SU-DHL-6 (cell line): ENCODE data around the gene UBE3B.

Source experiments
- H2AFZ ChIP-seq: fragments of 200-600 bp; sonication (generic); 2 replicates; pipeline ENCODE4 v1.6.1; 2014; ENCODE audit warnings: low read depth, mild to moderate bottlenecking, moderate library complexity, mixed read lengths, antibody characterized with exemption, low read length; ENCODE audit not compliant: severe bottlenecking
- H3F3A ChIP-seq: fragments of 200-600 bp; shearing (Covaris generic); 2 replicates; pipeline ENCODE4 v1.6.0; 2016; ENCODE audit warnings: antibody characterized with exemption, mild to moderate bottlenecking; ENCODE audit not compliant: insufficient read depth
- H3K27ac ChIP-seq: fragments of 200-600 bp; sonication (generic); 2 replicates; pipeline ENCODE4 v1.5.1; 2016; ENCODE audit warnings: low read depth, mild to moderate bottlenecking, low read length, moderate library complexity, mixed read lengths
- H3K27me3 ChIP-seq: fragments of 200-600 bp; sonication (generic), shearing (Covaris generic); 2 replicates; pipeline ENCODE4 v1.6.0; 2014; ENCODE audit warnings: mild to moderate bottlenecking, low read length
- H3K36me3 ChIP-seq: fragments of 200-600 bp; sonication (generic); 2 replicates; pipeline ENCODE4 v1.6.1; 2014; ENCODE audit warnings: mild to moderate bottlenecking, low read length, mixed read lengths
- H3K4me2 ChIP-seq: fragments of 300-600, 200-600 bp; shearing (Covaris generic), sonication (generic); 2 replicates; pipeline ENCODE4 v1.6.0; 2014; ENCODE audit warnings: low read length, low read depth, mild to moderate bottlenecking; ENCODE audit not compliant: poor library complexity, severe bottlenecking
- H3K4me3 ChIP-seq: fragments of 200-600 bp; sonication (generic); 2 replicates; pipeline ENCODE4 v1.5.1; 2014; ENCODE audit warnings: antibody characterized with exemption, low read length, mild to moderate bottlenecking, mixed read lengths; ENCODE audit not compliant: insufficient read depth, poor library complexity, severe bottlenecking
- H3K79me2 ChIP-seq: fragments of 200-600 bp; sonication (generic); 2 replicates; pipeline ENCODE4 v1.6.1; 2014; ENCODE audit warnings: mild to moderate bottlenecking, low read length, moderate library complexity; ENCODE audit not compliant: insufficient read depth
- H3K9ac ChIP-seq: fragments of 200-600 bp; sonication (generic); 2 replicates; pipeline ENCODE4 v1.7.0; 2014; ENCODE audit warnings: mild to moderate bottlenecking, low read length
- H3K9me2 ChIP-seq: fragments of 200-600 bp; sonication (generic); replicated peaks from 2 replicates; pipeline ENCODE4 v1.6.1; 2014; ENCODE audit warnings: low read length; ENCODE audit not compliant: insufficient read depth
- H3K9me3 ChIP-seq: fragments of 200-600 bp; sonication (generic); 2 replicates; pipeline ENCODE4 v1.6.1; 2014; ENCODE audit warnings: low read length, mixed read lengths; ENCODE audit not compliant: insufficient read depth
- H4K20me1 ChIP-seq: fragments of 200-600 bp; sonication (generic); 2 replicates; pipeline ENCODE4 v1.6.1; 2014; ENCODE audit warnings: low read depth, mild to moderate bottlenecking, antibody characterized with exemption, low read length, moderate library complexity, mixed read lengths
- EZH2phosphoT487 ChIP-seq: fragments of 200-600 bp; sonication (generic), shearing (Covaris generic); conservative IDR thresholded peaks from 2 replicates; pipeline ENCODE4 v1.6.1; 2018; ENCODE audit warnings: mild to moderate bottlenecking, antibody characterized with exemption, low read length, moderate library complexity, mixed read lengths
- TF ChIP-seq, protein P1 (sequence below): fragments of 200-600 bp; sonication (generic); IDR thresholded peaks from one replicate; pipeline ENCODE4 v1.5.1; 2017; ENCODE audit warnings: antibody characterized with exemption, mild to moderate bottlenecking, low read length, moderate library complexity; ENCODE audit not compliant: insufficient read depth, poor library complexity, severe bottlenecking

Gene UBE3B

GRCh38 chr12:109443794-109444193, 33.6 kb upstream of the UBE3B start:
- no peaks in the 10 kb centered on the region for H3K36me3 ChIP-seq
- H4K20me1 ChIP-seq: no peaks in the 10 kb centered on the region
- TF ChIP-seq EZH2phosphoT487: no peak
- H3K4me2 ChIP-seq: no peak overlapping the region
- H3K9me2 ChIP-seq: no peaks in the 10 kb centered on the region
- H3K27me3 ChIP-seq: no peaks in the 10 kb centered on the region
- H3K27ac ChIP-seq: no peak overlapping the region
- H2AFZ ChIP-seq: no peak overlapping the region
- no peaks in the 10 kb centered on the region for H3K79me2 ChIP-seq
- H3F3A ChIP-seq: no peaks in the 10 kb centered on the region
- no peak overlapping the region for H3K4me3 ChIP-seq
- no peaks in the 10 kb centered on the region for H3K9me3 ChIP-seq
- no peak overlapping the region for H3K9ac ChIP-seq

GRCh38 chr12:109444259-109444658, 33.2 kb upstream of the UBE3B start:
- Histone ChIP-seq H2AFZ (no peak overlapping the region), H4K20me1 (no peaks in the 10 kb centered on the region), H3F3A (no peaks in the 10 kb centered on the region), H3K4me2 (no peak overlapping the region), H3K9me3 (no peaks in the 10 kb centered on the region), H3K27ac (no peak overlapping the region), H3K9ac (no peak overlapping the region), H3K27me3 (no peaks in the 10 kb centered on the region), H3K79me2 (no peaks in the 10 kb centered on the region), H3K36me3 (no peaks in the 10 kb centered on the region), H3K4me3 (no peak overlapping the region), H3K9me2 (no peaks in the 10 kb centered on the region)
- TF ChIP-seq, protein P1, sequence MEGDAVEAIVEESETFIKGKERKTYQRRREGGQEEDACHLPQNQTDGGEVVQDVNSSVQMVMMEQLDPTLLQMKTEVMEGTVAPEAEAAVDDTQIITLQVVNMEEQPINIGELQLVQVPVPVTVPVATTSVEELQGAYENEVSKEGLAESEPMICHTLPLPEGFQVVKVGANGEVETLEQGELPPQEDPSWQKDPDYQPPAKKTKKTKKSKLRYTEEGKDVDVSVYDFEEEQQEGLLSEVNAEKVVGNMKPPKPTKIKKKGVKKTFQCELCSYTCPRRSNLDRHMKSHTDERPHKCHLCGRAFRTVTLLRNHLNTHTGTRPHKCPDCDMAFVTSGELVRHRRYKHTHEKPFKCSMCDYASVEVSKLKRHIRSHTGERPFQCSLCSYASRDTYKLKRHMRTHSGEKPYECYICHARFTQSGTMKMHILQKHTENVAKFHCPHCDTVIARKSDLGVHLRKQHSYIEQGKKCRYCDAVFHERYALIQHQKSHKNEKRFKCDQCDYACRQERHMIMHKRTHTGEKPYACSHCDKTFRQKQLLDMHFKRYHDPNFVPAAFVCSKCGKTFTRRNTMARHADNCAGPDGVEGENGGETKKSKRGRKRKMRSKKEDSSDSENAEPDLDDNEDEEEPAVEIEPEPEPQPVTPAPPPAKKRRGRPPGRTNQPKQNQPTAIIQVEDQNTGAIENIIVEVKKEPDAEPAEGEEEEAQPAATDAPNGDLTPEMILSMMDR: no peak
- TF ChIP-seq EZH2phosphoT487: no peak

- Histone ChIP-seq H3K4me2 (no peak overlapping the region), H2AFZ (no peak overlapping the region), H3K4me3 (no peak overlapping the region), H3F3A (no peaks in the 10 kb centered on the region), H4K20me1 (no peaks in the 10 kb centered on the region), H3K9ac (no peak overlapping the region), H3K27ac (no peak overlapping the region), H3K9me3 (no peaks in the 10 kb centered on the region), H3K9me2 (no peaks in the 10 kb centered on the region), H3K27me3 (no peaks in the 10 kb centered on the region), H3K36me3 (no peaks in the 10 kb centered on the region), H3K79me2 (no peaks in the 10 kb centered on the region)
- no peak for TF ChIP-seq EZH2phosphoT487
- TF ChIP-seq, protein P1: no peak
These were observed 32.2 kb upstream of the UBE3B start for GRCh38 chr12:109445191-109445609.

DNA sequence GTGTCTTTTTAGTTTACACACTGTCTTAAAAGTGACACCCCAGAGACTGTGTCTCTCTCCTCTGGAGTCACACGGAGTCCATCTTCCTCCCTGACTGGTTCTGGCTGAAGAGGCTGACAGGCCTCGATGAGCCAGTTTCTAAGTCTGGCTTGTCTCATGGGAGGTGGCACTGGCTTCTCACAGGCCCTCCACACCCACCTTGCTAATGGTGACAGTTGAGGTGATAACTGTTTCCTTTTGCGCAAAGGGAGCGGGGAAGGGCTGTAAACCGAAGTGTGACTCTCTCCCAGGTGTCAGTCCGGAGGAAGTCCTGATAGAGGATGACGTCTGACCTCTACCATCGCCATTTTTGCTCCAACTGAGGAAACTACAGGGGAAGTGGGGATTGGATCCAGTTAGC, 30.6 kb upstream of the UBE3B start:
- Histone ChIP-seq H3K9me3 (no peaks in the 10 kb centered on the region), H3K4me3 (no peak overlapping the region), H4K20me1 (no peaks in the 10 kb centered on the region), H3K9me2 (no peaks in the 10 kb centered on the region), H2AFZ (no peak overlapping the region), H3K36me3 (no peaks in the 10 kb centered on the region), H3K27ac (no peak overlapping the region), H3K27me3 (no peaks in the 10 kb centered on the region), H3F3A (no peaks in the 10 kb centered on the region), H3K4me2 (no peak overlapping the region), H3K9ac (no peak overlapping the region), H3K79me2 (no peaks in the 10 kb centered on the region)
- TF ChIP-seq EZH2phosphoT487: no peak
